Keratinocyte (primary cell): ENCODE measurements around the gene ZNF433. TPM values are rescaled to one million over a fixed set of nuclear protein-coding genes. Genes with fewer than 3 reads are reported as not detected.

Experiments used
- DNase-seq: peaks from one replicate; pipeline ENCODE4 v3.0.0-alpha.2; 2011; ENCODE audit warnings: low read depth, missing footprints, low spot score
- FAIRE-seq: peaks from 2 replicates; lab custom pipeline; 2011; peaks lifted over from hg19 to GRCh38; lab: Jason Lieb, UNC
- H2AFZ ChIP-seq: 2 replicates; pipeline ENCODE4 v1.6.0; 2012; ENCODE audit warnings: low read length, control low read depth, inconsistent platforms; ENCODE audit not compliant: control insufficient read depth
- H3K27ac ChIP-seq: 2 replicates; pipeline ENCODE4 v1.5.1; 2011; ENCODE audit warnings: low read length; ENCODE audit not compliant: control insufficient read depth, insufficient read depth
- H3K27me3 ChIP-seq: 3 replicates; pipeline ENCODE4 v1.6.0; 2011; ENCODE audit warnings: low read length; ENCODE audit not compliant: control insufficient read depth, insufficient read depth; ENCODE audit errors: extremely low read depth
- H3K36me3 ChIP-seq, 2 experiments: 2 replicates in 1 of 2; 3 replicates in 1 of 2; pipeline ENCODE4 v1.5.1; 2011; ENCODE audit warnings: low read length in 2 of 2, mild to moderate bottlenecking in 1 of 2; ENCODE audit not compliant: control insufficient read depth in 2 of 2, insufficient read depth in 2 of 2; ENCODE audit errors: extremely low read depth in 1 of 2
- H3K4me1 ChIP-seq: 3 replicates; pipeline ENCODE4 v1.5.1; 2011; ENCODE audit warnings: low read length; ENCODE audit not compliant: control insufficient read depth, insufficient read depth; ENCODE audit errors: extremely low read depth
- H3K4me2 ChIP-seq: 3 replicates; pipeline ENCODE4 v1.6.0; 2011; ENCODE audit warnings: low read depth, low read length; ENCODE audit not compliant: control insufficient read depth, insufficient read depth; ENCODE audit errors: extremely low read depth
- H3K4me3 ChIP-seq, 3 experiments: fragments of 200-600 bp in 1 of 3; sonication (generic) in 1 of 3; 2 replicates in 2 of 3; 3 replicates in 1 of 3; pipeline ENCODE4 v1.5.1; 2011 to 2016; ENCODE audit warnings: low read length in 3 of 3, mild to moderate bottlenecking in 3 of 3, control low read depth in 2 of 3, inconsistent platforms in 1 of 3, low read depth in 1 of 3, mixed read lengths in 1 of 3, mixed run types in 1 of 3, moderate library complexity in 1 of 3; ENCODE audit not compliant: control insufficient read depth in 2 of 3, insufficient read depth in 2 of 3; ENCODE audit errors: extremely low read depth in 1 of 3
- H3K79me2 ChIP-seq: 2 replicates; pipeline ENCODE4 v1.6.0; 2012; ENCODE audit warnings: low read length; ENCODE audit not compliant: control insufficient read depth, insufficient read depth
- H3K9ac ChIP-seq: 3 replicates; pipeline ENCODE4 v1.6.0; 2011; ENCODE audit warnings: low read length; ENCODE audit not compliant: control insufficient read depth, insufficient read depth; ENCODE audit errors: extremely low read depth
- H3K9me1 ChIP-seq: 3 replicates; pipeline ENCODE4 v1.6.0; 2011; ENCODE audit warnings: low read length; ENCODE audit not compliant: control insufficient read depth, insufficient read depth; ENCODE audit errors: extremely low read depth
- H3K9me3 ChIP-seq: 2 replicates; pipeline ENCODE4 v1.5.1; 2012; ENCODE audit warnings: low read depth, low read length; ENCODE audit not compliant: control insufficient read depth
- H4K20me1 ChIP-seq: 3 replicates; pipeline ENCODE4 v1.6.0; 2011; ENCODE audit warnings: low read length; ENCODE audit not compliant: control insufficient read depth, insufficient read depth; ENCODE audit errors: extremely low read depth
- CTCF ChIP-seq, 3 experiments: IDR thresholded peaks in 1 of 3; conservative IDR thresholded peaks in 1 of 3; optimal IDR thresholded peaks in 1 of 3; 2 replicates in 2 of 3; 3 replicates in 1 of 3; pipeline versions ENCODE3 to v1.5.1; 2011; ENCODE audit warnings: low read length in 3 of 3, mild to moderate bottlenecking in 3 of 3, moderate library complexity in 2 of 3, control low read depth in 1 of 3, inconsistent platforms in 1 of 3; ENCODE audit not compliant: insufficient read depth in 2 of 3; ENCODE audit errors: extremely low read depth in 1 of 3
- EZH2 ChIP-seq: IDR thresholded peaks from one replicate; pipeline ENCODE4 v1.6.1; 2012; ENCODE audit warnings: inconsistent platforms, mild to moderate bottlenecking, low read length, moderate library complexity
- dilution Hi-C: fragments of 300-500 bp; cut with MboI; formaldehyde crosslinking; loops from one replicate; pipeline ENCODE4 v1.7.0; 2020; ENCODE audit warnings: low sequenced_read_pairs; ENCODE audit not compliant: extremely low pct_ligation_motif_present
- polyA plus RNA-seq, 5 experiments: library from polyadenylated mRNA; depleted of rRNA in 3 of 5; stranded (reverse) in 3 of 5; stranded (forward) in 1 of 5; unstranded in 1 of 5; fragments of >200 nt; gene quantifications; 1 replicate in 1 of 5; 2 replicates in 3 of 5; 3 replicates in 1 of 5; pipeline versions ENCODE4 v1.2.1 to v1.2.3, GENCODE V29; 2011 to 2012; ENCODE audit warnings: missing spikeins in 2 of 5, low read depth in 1 of 5, low replicate concordance in 1 of 5

ZNF433 gene
- polyA plus RNA-seq, 1 donor (not counting 4 experiments of a cell fraction or from before 2014, with no cell fraction given) = 4.7 TPM

GRCh38 chr19:12015015-12015752, 20.3 kb downstream of the ZNF433 start:
- H4K20me1 ChIP-seq = no peaks in the 10 kb centered on the region
- H3K4me1 ChIP-seq = no peaks in the 10 kb centered on the region
- H3K9me3 ChIP-seq = peaks cover 32% of the 10 kb centered on the region
- dilution Hi-C loops = no loop called here
- no peak overlapping the region for H3K4me3 ChIP-seq
- H3K27ac ChIP-seq = no peak overlapping the region
- peaks cover 3 to 27% of the 10 kb centered on the region in 2 experiments for H3K36me3 ChIP-seq
- no peak overlapping the region for H3K4me2 ChIP-seq
- H2AFZ ChIP-seq = no peak overlapping the region
- no peak for FAIRE-seq
- no peaks in the 10 kb centered on the region for H3K79me2 ChIP-seq
- DNase-seq = no peak
- no peaks in the 10 kb centered on the region for H3K9me1 ChIP-seq
- TF ChIP-seq EZH2 (no peak), CTCF (optimal IDR thresholded peaks at IDR 0.05 in 1 of 3, IDR thresholded peaks at IDR 0.05 in 1 of 3, conservative IDR thresholded peaks at IDR 0.05 in 1 of 3; ENCODE audit: extremely low read depth in 1 of 3, insufficient read depth in 2 of 3, low read length in 3 of 3) (no peak)
- H3K9ac ChIP-seq = no peak overlapping the region
- H3K27me3 ChIP-seq = no peaks in the 10 kb centered on the region

- dilution Hi-C loops = no loop called here
- no peak for DNase-seq
These were observed 35.1 kb downstream of the ZNF433 start for GRCh38 chr19:12000152-12000981.

More at GRCh38 chr19:12000152-12000981, 35.1 kb downstream of the ZNF433 start:
- no peak overlapping the region for H2AFZ ChIP-seq
- peaks cover 4% of the 10 kb centered on the region for H3K79me2 ChIP-seq
- no peaks in the 10 kb centered on the region for H4K20me1 ChIP-seq
- H3K9me1 ChIP-seq = no peaks in the 10 kb centered on the region
- H3K4me3 ChIP-seq = no peak overlapping the region
- H3K9me3 ChIP-seq = no peaks in the 10 kb centered on the region
- H3K36me3 ChIP-seq = peaks cover 4 to 5% of the 10 kb centered on the region in 2 experiments
- H3K27ac ChIP-seq = no peak overlapping the region
- H3K27me3 ChIP-seq = no peaks in the 10 kb centered on the region
- H3K4me1 ChIP-seq = peaks cover 3% of the 10 kb centered on the region
- H3K9ac ChIP-seq = no peak overlapping the region
- no peak for TF ChIP-seq CTCF (optimal IDR thresholded peaks at IDR 0.05 in 1 of 3, IDR thresholded peaks at IDR 0.05 in 1 of 3, conservative IDR thresholded peaks at IDR 0.05 in 1 of 3; ENCODE audit: extremely low read depth in 1 of 3, insufficient read depth in 2 of 3, low read length in 3 of 3)
- no peak for TF ChIP-seq EZH2
- H3K4me2 ChIP-seq = no peak overlapping the region
- no peak for FAIRE-seq
